GM13976 (cell line): ENCODE measurements around the gene NKAIN2.

ENCODE experiments used
- DNase-seq: peaks from one replicate; pipeline ENCODE4 v3.0.0; 2012; ENCODE audit warnings: low spot score
- in situ Hi-C: fragments of 300-500 bp; cut with MboI; formaldehyde crosslinking; loops from one replicate; pipeline ENCODE4 v1.12.0; 2022; ENCODE audit warnings: low sequenced_read_pairs, mixed read lengths, inconsistent platforms; ENCODE audit not compliant: unreplicated experiment
- TF ChIP-seq, protein P1 (sequence below): IDR thresholded peaks from 2 replicates; pipeline ENCODE4 v1.5.1; 2012; ENCODE audit warnings: borderline replicate concordance, mild to moderate bottlenecking; ENCODE audit not compliant: insufficient read depth; ENCODE audit errors: extremely low read depth, missing control alignments, control extremely low read depth

Gene NKAIN2

DNA sequence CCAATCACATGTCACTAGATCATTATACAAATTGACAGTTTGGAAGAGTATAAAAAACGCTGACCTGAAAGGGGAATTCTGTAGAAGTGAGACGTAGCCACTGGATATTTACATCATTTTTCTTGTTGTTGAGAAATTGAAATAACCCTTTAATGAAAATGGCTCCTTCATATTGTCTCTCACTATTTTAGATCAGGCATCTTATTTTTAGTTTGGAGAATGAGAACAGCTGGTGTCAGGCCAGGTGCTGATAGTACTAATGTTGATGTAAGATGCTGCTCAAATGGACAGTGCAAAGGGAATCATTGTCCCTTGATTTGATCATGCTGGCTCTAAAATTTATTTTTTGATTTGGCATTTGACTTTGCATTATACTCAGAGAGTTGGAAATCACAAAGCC is 17.4 kb downstream of the NKAIN2 start:
- no peak for DNase-seq
- in situ Hi-C loops: no loop called here
- TF ChIP-seq, protein P1, sequence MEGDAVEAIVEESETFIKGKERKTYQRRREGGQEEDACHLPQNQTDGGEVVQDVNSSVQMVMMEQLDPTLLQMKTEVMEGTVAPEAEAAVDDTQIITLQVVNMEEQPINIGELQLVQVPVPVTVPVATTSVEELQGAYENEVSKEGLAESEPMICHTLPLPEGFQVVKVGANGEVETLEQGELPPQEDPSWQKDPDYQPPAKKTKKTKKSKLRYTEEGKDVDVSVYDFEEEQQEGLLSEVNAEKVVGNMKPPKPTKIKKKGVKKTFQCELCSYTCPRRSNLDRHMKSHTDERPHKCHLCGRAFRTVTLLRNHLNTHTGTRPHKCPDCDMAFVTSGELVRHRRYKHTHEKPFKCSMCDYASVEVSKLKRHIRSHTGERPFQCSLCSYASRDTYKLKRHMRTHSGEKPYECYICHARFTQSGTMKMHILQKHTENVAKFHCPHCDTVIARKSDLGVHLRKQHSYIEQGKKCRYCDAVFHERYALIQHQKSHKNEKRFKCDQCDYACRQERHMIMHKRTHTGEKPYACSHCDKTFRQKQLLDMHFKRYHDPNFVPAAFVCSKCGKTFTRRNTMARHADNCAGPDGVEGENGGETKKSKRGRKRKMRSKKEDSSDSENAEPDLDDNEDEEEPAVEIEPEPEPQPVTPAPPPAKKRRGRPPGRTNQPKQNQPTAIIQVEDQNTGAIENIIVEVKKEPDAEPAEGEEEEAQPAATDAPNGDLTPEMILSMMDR: no peak

DNA sequence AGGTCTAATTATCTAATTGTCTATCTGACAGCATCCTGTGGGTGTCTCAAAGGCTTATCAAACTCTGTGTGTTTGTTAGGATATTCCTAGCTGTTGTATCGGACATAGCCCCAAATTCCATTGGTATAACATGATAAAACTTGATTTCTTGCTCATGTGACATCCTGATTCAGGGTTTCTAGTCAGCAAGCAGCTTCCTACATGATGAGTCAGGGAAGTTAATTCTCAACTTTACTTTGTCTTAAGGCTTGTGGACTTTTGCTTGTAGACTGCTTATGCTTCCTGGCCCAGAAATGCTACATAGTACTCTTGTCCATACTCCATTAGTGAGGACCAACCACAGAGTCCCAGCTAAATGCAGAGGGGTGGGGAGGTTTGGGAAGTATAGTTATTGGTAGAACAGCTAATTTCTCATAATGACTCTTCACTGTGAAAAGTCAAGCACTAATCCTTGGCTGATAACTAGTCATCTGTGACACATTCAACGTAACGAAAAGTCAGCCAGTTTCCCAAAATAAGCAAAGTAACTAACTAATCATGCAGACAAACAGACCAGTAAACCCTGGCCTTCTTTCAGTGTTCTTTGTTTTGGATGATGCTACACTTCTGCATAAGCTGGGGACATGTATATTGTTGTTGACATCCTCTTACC is 25.8 kb downstream of the NKAIN2 start:
- TF ChIP-seq, protein P1: no peak
- no peak for DNase-seq
- in situ Hi-C loops: no loop called here

DNA sequence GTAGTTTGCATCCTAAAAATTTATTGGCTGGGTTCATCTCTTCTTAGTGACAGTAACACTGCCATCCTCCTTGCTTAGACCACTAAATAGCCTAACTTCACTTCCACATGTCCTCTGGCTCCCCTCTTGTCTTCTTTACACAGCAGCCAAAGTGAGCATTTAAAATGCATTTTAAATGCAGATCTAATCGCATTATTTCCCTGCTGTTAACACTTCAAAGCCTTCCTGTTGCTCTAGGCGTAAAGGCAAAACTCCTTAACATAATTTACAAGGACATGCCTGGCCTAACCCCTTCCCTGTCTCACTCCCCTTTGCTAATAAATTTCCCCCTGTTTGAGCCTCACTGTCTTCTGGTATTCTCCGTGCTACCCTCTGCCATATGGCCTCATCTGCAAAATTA is 26.5 kb downstream of the NKAIN2 start:
- TF ChIP-seq, protein P1: no peak
- in situ Hi-C loops: no loop called here
- no peak for DNase-seq

DNA sequence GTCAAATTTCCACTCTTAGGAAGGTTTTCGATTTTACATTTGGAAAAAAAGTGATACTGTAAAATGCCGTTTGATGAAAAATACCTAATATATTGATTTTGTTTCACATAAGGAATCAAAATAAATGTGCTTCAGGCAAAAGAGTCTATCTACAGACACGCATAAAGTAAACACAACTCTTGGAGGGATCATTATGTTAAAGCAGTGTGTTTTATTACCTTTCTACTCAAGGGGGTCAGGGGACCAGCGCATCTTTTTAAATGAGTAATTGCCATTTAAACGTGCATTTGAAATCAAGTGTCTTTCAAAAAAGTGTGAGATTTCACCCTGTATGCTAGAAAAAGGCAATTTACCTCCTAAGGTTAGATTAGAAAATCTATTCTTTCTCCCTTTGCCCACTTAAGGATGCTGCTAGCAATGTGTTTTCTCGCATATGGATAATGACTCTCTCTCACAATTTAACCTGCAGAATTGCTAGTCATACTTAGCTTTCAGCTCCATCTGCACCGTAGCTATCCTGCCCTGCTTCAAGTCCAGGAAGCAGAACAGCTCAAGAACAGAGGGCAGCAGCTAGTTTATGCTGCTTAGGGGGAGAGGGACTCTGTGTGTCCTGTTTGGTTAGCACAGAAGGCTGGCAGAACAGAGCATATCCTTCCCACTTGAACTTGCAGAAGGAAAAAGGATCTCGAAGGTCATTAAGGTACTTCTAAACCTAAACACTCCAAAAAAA is 35.0 kb downstream of the NKAIN2 start:
- DNase-seq: no peak
- TF ChIP-seq, protein P1: no peak
- in situ Hi-C loops: no loop called here

DNA sequence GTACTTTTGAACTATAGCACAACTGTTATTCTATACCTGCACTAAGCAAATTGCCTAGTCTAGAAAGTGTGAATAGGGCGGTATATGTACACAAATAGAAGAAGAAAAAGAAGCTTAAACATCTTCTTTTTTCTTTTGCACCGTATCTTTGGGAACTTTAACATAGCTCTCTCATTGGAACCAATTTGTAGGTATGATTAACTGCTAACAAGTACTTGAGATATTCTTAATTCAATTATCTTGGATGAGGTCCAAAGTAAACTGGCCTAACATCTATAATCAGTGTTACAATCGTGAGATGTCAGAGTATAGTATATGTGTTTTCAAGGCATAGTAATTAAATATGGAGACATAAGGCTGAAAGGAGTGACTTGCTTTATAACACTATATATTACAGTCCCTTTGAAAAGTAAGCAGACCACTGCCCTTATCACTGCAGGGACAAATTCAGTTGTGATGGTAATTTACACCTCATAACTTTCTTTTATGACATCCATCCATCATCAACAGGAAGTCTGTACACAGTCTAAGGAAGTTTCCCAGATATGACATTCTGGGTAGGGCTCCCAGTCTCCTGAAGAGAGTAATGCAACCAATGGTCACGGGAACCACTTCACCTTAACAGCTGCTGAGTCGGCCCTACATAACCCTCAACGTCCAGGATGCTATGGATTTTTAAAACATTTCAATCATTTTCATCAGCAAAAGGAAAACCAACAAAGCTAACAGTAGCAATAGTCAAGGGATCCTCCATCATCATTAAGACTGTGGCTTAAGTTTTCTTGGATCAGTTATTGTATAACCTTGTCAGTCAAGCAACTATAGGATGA is 37.6 kb downstream of the NKAIN2 start:
- TF ChIP-seq, protein P1: no peak
- no peak for DNase-seq
- in situ Hi-C loops: no loop called here

DNA sequence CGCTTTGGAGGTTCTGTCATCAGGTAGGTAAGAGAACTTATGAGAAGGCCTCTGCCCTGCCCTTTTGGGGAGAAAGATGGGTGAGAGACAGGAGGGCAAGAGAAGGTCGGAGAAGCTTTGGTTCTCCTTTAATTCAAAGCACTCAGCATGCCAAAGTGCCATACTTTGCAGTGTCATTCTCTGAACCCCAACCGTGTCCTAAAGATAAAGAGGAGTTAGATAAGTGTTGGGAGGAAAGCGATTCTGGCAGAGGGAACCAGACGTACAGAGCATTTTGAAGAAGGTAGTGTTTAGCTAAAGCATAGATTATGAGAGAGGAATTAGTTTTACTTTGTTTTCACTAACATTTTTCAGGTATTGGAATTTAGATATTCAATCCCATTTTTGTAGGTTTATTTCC is 40.3 kb downstream of the NKAIN2 start:
- in situ Hi-C loops: no loop called here
- TF ChIP-seq, protein P1: no peak
- DNase-seq: no peak
